ENCODE results near the gene SMAD3. TPM values are rescaled to one million over a fixed set of nuclear protein-coding genes. Genes with fewer than 3 reads are reported as not detected.

Gene SMAD3
- total RNA-seq, 1 donor from 2014 or later, result 28.1 TPM

DNA sequence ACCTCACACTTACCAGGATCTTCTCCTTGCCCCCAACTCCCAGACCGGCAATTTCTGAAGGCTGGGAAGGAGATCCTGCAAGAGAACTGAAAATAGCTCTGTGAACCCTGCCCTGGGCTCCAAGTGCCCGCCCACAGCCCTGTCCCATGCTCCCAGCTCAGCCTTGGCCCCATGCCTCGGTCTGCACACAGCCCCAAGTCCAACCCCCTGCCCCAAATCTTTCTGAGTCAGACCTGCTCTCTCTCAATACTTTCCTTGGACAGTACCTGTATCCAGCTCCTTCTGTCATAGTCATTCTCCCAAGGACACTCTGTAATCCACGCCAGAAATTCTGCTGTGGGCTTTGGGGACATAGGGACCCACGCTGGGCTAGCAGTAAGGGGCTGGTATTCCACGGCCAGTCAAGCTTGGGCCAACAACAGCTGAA lies 6.3 kb upstream of the SMAD3 start:
- no peak for DNase-seq (ENCODE audit: low spot score)
- intact Hi-C loops (cut with micrococcal nuclease), result no loop called here
- no peak overlapping the region for H3K27ac Mint-ChIP-seq
- no peak overlapping the region for H3K4me3 Mint-ChIP-seq (ENCODE audit: low read depth)
- no peaks in the 10 kb centered on the region for H3K9me3 Mint-ChIP-seq
- peaks cover 16% of the 10 kb centered on the region for H3K4me1 Mint-ChIP-seq (ENCODE audit: low read depth)
- no peaks in the 10 kb centered on the region for H3K36me3 Mint-ChIP-seq (ENCODE audit: low read depth)
- H3K27me3 Mint-ChIP-seq (ENCODE audit: low read depth), result peaks cover 29% of the 10 kb centered on the region

DNA sequence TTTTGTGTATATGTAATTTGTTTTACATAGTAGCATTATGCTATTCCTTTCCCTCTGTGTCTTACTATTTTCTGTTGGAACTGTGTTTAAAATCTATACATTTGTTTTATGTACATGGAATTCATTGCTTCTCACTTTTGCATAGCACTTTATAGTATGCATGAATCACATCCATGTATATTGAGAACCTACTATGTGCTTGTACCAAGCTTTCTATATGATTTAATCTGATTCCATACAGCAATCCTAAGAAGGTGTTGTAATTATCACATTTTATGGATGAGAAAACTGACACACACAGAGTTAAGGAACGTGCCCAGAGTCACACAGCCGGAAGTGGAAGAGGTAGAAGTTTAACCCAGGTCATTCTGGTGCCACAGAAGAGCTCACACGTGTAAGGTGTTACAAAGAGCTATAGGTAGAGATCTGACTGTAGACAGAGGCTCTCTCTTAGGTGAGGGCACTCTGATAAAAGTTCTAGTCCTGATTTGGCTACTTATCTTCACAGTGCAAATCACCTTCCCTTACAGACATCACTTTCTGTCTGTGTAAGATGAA lies 3.5 kb upstream of the SMAD3 start:
- no peaks in the 10 kb centered on the region for H3K9me3 Mint-ChIP-seq
- peaks cover 15% of the 10 kb centered on the region for H3K4me1 Mint-ChIP-seq (ENCODE audit: low read depth)
- no peak overlapping the region for H3K4me3 Mint-ChIP-seq (ENCODE audit: low read depth)
- peaks cover 28% of the 10 kb centered on the region for H3K27me3 Mint-ChIP-seq (ENCODE audit: low read depth)
- H3K27ac Mint-ChIP-seq, result no peak overlapping the region
- no peaks in the 10 kb centered on the region for H3K36me3 Mint-ChIP-seq (ENCODE audit: low read depth)
- no peak for DNase-seq (ENCODE audit: low spot score)
- intact Hi-C loops (cut with micrococcal nuclease), result no loop called here

DNA sequence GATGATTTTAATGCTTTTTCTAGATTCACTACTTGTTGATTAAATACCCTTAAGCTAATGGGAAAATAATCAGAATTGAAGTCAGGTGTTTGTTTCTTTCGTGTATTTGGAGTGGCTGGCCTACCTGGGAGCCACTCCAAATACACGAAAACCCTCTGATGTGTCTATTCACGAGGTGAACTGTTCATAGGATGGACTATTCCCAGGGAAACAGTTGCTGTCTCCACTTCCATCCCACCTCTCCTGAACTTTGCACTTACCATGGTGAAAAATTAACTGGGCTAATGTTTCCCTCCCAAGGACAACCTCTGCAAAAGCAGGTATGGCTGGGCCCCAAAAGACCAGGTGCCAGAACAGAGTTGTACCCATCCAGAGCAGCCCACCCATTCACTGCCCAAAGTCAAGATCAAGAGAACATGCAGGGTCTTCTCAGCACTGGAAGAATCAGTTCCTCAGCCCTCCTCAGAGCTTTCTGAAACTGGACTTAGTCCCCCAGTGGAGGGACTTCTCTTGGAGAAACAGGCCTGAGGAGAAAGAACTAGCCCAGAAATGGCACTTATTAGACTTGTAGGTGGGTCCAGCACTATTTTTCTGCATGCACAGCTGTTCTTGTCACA lies 2.9 kb upstream of the SMAD3 start:
- no peak overlapping the region for H3K27ac Mint-ChIP-seq
- intact Hi-C loops (cut with micrococcal nuclease), result no loop called here
- no peak for DNase-seq (ENCODE audit: low spot score)
- peaks cover 19% of the 10 kb centered on the region for H3K4me1 Mint-ChIP-seq (ENCODE audit: low read depth)
- peaks cover 3% of the 10 kb centered on the region for H3K36me3 Mint-ChIP-seq (ENCODE audit: low read depth)
- H3K9me3 Mint-ChIP-seq, result no peaks in the 10 kb centered on the region
- no peak overlapping the region for H3K4me3 Mint-ChIP-seq (ENCODE audit: low read depth)
- peaks cover 28% of the 10 kb centered on the region for H3K27me3 Mint-ChIP-seq (ENCODE audit: low read depth)

DNA sequence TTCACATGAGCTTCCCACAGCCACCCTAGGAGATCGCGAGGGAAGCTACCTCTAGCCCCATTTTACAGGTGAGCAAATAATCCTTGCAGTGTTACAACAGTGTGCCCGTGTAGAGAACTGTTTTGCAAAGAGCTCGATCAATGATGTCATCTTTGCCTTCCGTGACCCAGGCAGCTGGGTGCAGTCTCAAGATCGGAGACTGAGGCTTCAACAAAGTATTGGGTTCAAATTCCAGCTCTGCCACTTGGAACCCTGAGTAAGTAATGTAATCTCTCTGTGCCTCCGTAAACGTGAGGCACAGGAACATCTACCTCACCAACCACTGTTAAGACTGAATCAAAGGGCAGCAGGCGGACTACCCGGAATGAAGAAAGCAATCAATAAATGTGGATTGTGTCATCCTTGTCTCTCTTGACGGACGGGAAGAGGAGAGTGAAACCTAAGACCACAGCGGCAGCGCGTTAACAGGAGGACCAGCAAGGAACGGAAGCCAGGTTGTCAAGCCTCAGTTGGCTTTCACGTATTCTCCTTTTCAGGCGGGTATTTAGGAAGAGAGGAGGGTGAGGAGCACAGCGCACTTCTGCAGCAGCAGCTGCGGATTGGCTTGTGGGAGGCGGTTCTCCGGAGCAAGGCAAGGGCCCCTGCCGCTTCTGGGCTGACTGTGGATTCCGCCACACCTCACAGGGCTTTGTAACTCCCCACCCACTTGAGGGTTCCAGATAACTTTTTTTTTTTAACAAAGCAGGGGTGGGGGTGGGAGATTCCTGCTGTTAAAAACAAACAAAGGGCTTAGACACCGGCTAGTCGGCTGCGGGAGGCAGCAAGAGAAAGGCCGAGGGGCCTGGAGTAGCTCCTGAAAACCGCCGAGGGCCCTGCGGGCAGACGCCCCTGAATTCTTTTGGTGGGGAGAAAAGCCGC lies 1.5 kb upstream of the SMAD3 start:
- H3K9me3 Mint-ChIP-seq, result no peaks in the 10 kb centered on the region
- peak overlapping the region; percentile 24 for H3K27ac Mint-ChIP-seq
- peak overlapping the region; percentile 34 for H3K4me3 Mint-ChIP-seq (ENCODE audit: low read depth)
- intact Hi-C loops (cut with micrococcal nuclease), result no loop called here
- H3K27me3 Mint-ChIP-seq (ENCODE audit: low read depth), result peaks cover 28% of the 10 kb centered on the region
- H3K4me1 Mint-ChIP-seq (ENCODE audit: low read depth), result peaks cover 34% of the 10 kb centered on the region
- DNase-seq (ENCODE audit: low spot score), result no peak
- H3K36me3 Mint-ChIP-seq (ENCODE audit: low read depth), result peaks cover 6% of the 10 kb centered on the region

DNA sequence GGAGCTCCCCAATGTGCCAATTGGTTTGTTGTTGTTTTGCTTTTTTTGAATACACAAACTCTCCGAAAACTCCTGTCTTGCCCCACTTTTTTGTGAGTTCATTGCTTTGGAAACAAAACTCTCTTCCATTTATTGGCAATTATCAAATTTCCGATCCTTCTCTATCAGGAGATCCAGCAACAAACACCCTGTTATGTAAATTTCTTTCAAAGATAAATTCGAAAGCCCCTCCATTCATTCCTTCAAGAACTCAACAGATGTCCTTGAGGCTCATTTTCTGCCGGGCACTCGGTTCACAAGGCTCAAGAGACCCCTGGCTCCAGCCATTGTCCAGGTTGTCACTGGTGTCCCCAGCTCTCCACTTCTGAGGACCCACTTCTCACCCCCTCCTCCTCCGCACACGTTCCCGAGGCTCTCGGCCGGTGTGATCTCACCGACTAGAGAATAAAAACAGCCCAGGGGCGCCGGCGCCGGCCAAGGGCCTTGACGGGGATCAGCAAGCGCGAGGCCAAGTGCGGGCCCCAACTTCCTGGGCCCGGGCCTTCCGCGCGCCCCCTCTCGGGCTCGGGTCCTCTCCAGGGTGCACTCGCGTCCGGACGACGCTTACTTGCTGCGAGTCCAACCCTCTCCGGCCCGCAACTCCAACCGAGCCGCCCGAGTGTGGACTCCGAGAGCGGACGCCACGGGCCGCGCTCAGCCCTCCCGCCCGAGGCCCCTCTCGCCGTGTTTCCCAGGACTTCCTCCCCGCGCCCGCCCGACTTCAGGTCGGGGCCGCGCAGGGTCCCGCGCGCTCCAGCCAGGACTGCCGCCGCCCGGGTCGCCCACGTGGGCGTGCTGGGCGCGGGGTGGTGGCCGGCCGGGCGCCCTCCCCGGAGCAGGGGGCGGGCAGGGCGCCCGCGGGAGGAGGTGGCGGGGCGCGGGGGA lies 533 bp upstream of the SMAD3 start:
- intact Hi-C loops (cut with micrococcal nuclease), result loop anchor here (5.0 kb wide), 3 partner anchors 67 to 777 kb away; partner anchors contain the start of gene RNU6-1
- no peak for DNase-seq (ENCODE audit: low spot score)
- Mint-ChIP-seq H3K36me3 (ENCODE audit: low read depth) (peaks cover 9% of the 10 kb centered on the region), H3K9me3 (no peaks in the 10 kb centered on the region), H3K27ac (peak overlapping the region; percentile 50), H3K4me3 (ENCODE audit: low read depth) (peak overlapping the region; percentile 60), H3K27me3 (ENCODE audit: low read depth) (peaks cover 24% of the 10 kb centered on the region), H3K4me1 (ENCODE audit: low read depth) (peaks cover 42% of the 10 kb centered on the region)

DNA sequence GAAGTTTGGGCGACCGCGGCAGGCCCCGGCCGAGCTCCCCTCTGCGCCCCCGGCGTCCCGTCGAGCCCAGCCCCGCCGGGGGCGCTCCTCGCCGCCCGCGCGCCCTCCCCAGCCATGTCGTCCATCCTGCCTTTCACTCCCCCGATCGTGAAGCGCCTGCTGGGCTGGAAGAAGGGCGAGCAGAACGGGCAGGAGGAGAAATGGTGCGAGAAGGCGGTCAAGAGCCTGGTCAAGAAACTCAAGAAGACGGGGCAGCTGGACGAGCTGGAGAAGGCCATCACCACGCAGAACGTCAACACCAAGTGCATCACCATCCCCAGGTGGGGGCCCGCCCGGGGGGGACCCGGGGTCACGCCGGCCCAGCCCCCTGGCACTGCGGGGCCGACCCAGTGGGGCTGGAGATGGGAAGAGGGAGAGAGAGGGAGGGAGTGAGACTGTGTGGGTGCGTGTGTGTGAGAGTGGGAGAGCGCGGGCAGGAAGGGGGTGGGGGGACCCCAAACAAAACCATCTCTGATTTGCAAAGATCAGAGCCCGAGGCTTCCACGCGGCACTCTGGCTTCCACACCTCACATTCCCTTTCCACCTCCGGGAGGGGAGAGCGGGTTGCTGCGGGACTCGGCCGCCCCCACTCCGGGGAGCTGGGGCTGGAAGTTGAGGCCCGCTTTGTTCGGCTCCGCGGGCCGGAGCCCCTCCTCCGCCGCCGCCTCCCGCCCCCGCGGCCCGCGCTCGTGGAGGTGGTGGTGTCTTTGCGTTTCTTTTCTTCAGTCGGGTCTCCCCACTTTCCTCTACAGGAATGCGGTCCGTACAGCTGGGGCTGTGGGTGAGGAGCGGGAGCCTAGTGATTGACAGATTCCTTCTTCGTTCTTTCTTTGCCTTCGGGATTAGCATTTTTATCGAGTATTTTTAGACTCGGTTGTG lies 898 bp downstream of the SMAD3 start:
- H3K36me3 Mint-ChIP-seq (ENCODE audit: low read depth), result peaks cover 23% of the 10 kb centered on the region
- no peak for DNase-seq (ENCODE audit: low spot score)
- peaks cover 55% of the 10 kb centered on the region for H3K4me1 Mint-ChIP-seq (ENCODE audit: low read depth)
- H3K9me3 Mint-ChIP-seq, result no peaks in the 10 kb centered on the region
- H3K4me3 Mint-ChIP-seq (ENCODE audit: low read depth), result peak overlapping the region; percentile 81
- peaks cover 20% of the 10 kb centered on the region for H3K27me3 Mint-ChIP-seq (ENCODE audit: low read depth)
- H3K27ac Mint-ChIP-seq, result peak overlapping the region; percentile 87
- intact Hi-C loops (cut with micrococcal nuclease), result loop anchor here (5.0 kb wide), 3 partner anchors 66 to 776 kb away; partner anchors contain the start of gene RNU6-1

DNA sequence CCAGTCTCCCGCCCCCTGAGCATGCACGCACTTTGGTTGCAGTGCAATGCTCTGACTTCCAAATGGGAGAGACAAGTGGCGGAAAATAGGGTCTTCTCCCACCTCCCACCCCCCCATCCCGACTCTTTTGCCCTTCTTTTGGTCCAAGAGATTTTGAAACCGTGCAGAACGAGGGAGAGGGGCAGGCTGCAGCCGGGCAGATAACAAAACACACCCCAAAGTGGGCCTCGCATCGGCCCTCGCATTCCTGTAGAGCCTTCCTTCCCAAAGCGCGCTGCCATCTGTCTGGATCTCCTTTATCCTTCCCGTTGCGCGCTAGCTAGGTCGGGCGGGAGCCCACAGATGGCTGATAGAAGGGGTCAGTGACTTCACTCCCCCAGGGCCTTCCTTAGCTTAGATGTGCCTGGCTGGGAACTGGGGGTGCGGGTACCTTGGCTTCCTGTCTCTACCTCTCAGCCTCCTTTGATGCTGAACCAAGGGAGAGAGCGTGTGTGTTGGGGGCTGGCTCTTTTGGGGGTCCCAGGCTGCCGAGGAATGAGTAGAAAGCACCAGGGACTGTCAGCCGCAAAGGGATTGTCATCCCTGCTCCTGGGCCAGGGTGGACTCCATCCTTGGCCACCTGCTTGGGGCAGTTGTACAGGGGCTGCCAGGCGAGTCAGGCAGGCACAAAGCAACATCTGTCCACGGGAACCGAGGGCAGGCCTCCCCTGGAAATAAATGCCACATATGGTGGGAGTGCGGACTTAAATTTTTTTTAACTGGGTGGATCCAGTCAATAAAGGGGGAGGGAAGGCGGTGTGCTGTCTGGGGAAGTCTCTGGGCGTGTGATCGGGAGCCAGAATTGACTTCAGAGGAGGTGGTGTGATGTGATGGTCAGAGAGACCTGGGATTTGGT lies 1.8 kb downstream of the SMAD3 start:
- no peak for DNase-seq (ENCODE audit: low spot score)
- H3K27ac Mint-ChIP-seq, result peak overlapping the region; percentile 74
- intact Hi-C loops (cut with micrococcal nuclease), result loop anchor here (5.0 kb wide), 3 partner anchors 65 to 775 kb away; partner anchors contain the start of gene RNU6-1
- H3K36me3 Mint-ChIP-seq (ENCODE audit: low read depth), result peaks cover 26% of the 10 kb centered on the region
- H3K9me3 Mint-ChIP-seq, result no peaks in the 10 kb centered on the region
- peaks cover 17% of the 10 kb centered on the region for H3K27me3 Mint-ChIP-seq (ENCODE audit: low read depth)
- H3K4me3 Mint-ChIP-seq (ENCODE audit: low read depth), result peak overlapping the region; percentile 81
- peaks cover 52% of the 10 kb centered on the region for H3K4me1 Mint-ChIP-seq (ENCODE audit: low read depth)

DNA sequence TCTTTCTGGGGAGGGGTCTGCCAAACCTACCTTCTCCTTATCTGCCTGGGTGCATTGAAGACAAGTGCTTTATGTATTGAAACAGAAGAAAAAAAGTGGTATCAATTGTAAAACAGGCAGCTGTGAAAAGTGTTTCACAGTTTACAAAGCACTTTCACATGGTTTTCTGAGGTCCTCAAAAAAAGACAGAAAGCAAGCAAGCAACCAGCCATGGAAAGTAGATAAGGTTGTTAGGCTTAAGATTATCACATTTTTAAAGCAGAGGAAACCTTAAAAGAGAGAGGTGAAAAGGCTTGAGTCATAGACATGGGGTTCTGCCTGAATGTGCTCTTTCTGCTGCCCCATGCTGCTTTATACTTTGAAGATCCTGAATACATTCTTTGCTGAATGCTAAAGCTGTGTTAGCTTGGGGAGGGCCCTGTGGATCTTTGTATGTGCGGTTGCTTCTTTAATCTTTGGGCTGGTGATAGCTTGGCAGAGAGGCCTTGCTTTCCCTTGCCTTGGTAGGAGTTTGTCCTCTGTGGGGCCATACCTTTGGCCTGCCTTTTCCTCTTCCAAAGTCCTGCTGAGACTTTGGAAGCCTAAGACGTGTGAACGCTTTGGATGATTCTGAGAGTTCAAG lies 2.6 kb downstream of the SMAD3 start:
- Mint-ChIP-seq H3K9me3 (no peaks in the 10 kb centered on the region), H3K4me1 (ENCODE audit: low read depth) (peaks cover 61% of the 10 kb centered on the region), H3K27ac (peak overlapping the region; percentile 74), H3K36me3 (ENCODE audit: low read depth) (peaks cover 33% of the 10 kb centered on the region), H3K4me3 (ENCODE audit: low read depth) (peak overlapping the region; percentile 81), H3K27me3 (ENCODE audit: low read depth) (peaks cover 13% of the 10 kb centered on the region)
- intact Hi-C loops (cut with micrococcal nuclease), result loop anchor here (1.0 to 5.0 kb wide), 8 partner anchors 13 to 774 kb away; partner anchors contain the start of gene RNU6-1
- DNase-seq (ENCODE audit: low spot score), result no peak

DNA sequence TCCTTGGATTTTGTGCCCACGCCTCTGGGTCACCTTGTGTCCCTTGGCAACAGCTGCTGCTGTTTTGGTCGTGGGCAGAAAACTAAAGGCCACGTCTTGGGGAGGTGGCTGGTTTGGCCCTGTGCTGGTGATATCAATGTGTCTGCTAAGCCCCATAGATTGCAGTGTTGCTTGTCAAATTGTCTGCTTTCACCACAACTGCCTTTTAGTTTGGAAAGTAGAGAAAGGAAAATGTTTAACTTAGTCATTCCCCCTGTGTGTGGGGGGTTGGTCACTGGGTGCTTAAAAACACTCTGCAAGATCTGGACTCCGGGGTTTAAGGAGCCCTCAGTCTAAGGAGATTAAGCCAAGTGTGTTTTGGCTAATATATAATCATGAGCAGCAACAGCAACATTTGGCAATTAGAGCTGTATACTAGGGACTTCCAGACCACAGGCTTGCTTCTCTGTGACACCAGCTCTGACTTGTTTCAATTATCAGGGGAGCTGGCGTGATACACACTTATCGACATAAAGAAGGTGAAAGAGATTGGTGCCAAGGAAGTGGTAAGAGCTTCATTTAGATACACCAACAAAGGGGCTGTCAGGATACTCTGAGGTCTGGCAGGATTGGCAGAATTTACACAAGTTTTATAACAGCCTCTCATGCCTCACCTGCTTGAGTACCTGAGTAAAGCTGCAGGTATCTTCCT lies 3.5 kb downstream of the SMAD3 start:
- peaks cover 64% of the 10 kb centered on the region for H3K4me1 Mint-ChIP-seq (ENCODE audit: low read depth)
- H3K9me3 Mint-ChIP-seq, result no peaks in the 10 kb centered on the region
- H3K27me3 Mint-ChIP-seq (ENCODE audit: low read depth), result peaks cover 5% of the 10 kb centered on the region
- H3K27ac Mint-ChIP-seq, result peak overlapping the region; percentile 74
- peaks cover 36% of the 10 kb centered on the region for H3K36me3 Mint-ChIP-seq (ENCODE audit: low read depth)
- no peak for DNase-seq (ENCODE audit: low spot score)
- intact Hi-C loops (cut with micrococcal nuclease), result loop anchor here (1.0 to 5.0 kb wide), 8 partner anchors 12 to 773 kb away; partner anchors contain the start of gene RNU6-1
- peak overlapping the region; percentile 81 for H3K4me3 Mint-ChIP-seq (ENCODE audit: low read depth)

DNA sequence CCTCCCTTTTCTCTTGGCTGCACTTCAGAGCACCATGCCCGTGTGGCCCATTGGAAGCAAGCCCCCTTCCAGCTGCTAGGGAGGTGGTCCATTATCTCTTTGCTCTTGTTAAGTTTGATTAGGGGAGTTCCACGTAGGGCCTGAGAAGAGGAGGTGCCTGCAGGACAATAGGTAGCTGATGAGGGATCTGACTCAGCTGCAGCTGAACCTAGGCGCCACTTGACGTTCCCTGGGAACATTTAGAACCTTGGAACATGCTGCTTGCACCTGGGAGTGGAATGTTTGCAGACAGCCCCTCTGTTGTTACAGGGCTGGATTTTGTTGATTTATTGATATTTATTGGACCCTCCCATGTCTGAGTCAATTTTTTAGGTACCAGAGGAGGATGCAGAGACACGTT lies 4.7 kb downstream of the SMAD3 start:
- no peak for DNase-seq (ENCODE audit: low spot score)
- H3K9me3 Mint-ChIP-seq, result no peaks in the 10 kb centered on the region
- peaks cover 47% of the 10 kb centered on the region for H3K36me3 Mint-ChIP-seq (ENCODE audit: low read depth)
- no peaks in the 10 kb centered on the region for H3K27me3 Mint-ChIP-seq (ENCODE audit: low read depth)
- intact Hi-C loops (cut with micrococcal nuclease), result no loop called here
- peaks cover 69% of the 10 kb centered on the region for H3K4me1 Mint-ChIP-seq (ENCODE audit: low read depth)
- no peak overlapping the region for H3K27ac Mint-ChIP-seq
- H3K4me3 Mint-ChIP-seq (ENCODE audit: low read depth), result no peak overlapping the region

All from activated T-helper 2 cell treated with anti-CD3 and anti-CD28 coated beads, Interferon-gamma antibody, Interleukin-2, Interleukin-4, amounts not matched to agents 10 μg/mL and 5 μg/mL and 100 μg/mL, durations not matched to agents 14 hours and 24 hours and 36 hours (primary cell).